HUES64 (cell line): ENCODE results near the gene ANGPT4.

Source experiments
- H3K27ac ChIP-seq: 2 replicates; pipeline ENCODE4 v1.7.0; 2013; ENCODE audit warnings: low read depth, low read length, inconsistent platforms
- H3K27me3 ChIP-seq: 2 replicates; pipeline ENCODE4 v1.6.1; 2013; ENCODE audit warnings: mild to moderate bottlenecking, low read length; ENCODE audit not compliant: insufficient read depth
- H3K36me3 ChIP-seq: 2 replicates; pipeline ENCODE4 v1.6.1; 2013; ENCODE audit warnings: mild to moderate bottlenecking, low read length; ENCODE audit not compliant: insufficient read depth
- H3K4me1 ChIP-seq: 2 replicates; pipeline ENCODE4 v1.6.1; 2013; ENCODE audit warnings: mild to moderate bottlenecking, low read length, moderate library complexity; ENCODE audit not compliant: insufficient read depth
- H3K4me3 ChIP-seq: 2 replicates; pipeline ENCODE4 v1.5.1; 2013; ENCODE audit warnings: mild to moderate bottlenecking, low read length, moderate library complexity
- H3K9ac ChIP-seq: 2 replicates; pipeline ENCODE4 v1.6.1; 2013; ENCODE audit warnings: mild to moderate bottlenecking, low read depth, low read length
- H3K9me3 ChIP-seq: 2 replicates; pipeline ENCODE4 v1.6.1; 2013; ENCODE audit warnings: low read depth, low read length; ENCODE audit not compliant: insufficient read depth
- WGBS: fragments of 150-250, 120-280 bp; methylation state at CpG from one replicate; pipeline ENCODE4 v1.1.7; 2013; ENCODE audit warnings: missing lambda C conversion rate; 5-methylcytosine and 5-hydroxymethylcytosine counted together

Gene ANGPT4

DNA sequence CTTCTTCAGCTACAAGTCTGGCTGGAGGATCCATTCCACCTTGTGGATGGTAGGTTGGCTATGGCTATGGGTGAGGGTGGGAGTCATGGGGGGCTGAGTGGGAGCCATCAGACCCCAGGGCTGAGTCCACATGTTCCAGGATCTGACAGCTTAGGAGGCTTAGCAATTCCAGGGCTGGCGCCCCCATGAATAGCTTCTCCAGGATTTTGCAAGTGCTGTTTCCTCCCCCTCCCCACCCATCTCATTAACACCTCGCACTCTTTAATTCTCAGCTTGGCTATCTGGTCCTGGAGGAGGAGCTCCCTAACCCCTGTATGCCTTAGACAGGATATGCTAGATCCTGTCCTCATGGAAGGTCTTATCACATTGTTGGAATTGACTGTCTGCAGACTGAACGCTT lies 39.0 kb upstream of the ANGPT4 start:
- 64% methylated on average over 3 of the region's 3 CpGs for WGBS
- H3K4me3 ChIP-seq = no peak overlapping the region
- H3K27me3 ChIP-seq = 0 out of 2 replicates have a peak, but pooled peaks cover 3% of the 10 kb centered on the region
- H3K9me3 ChIP-seq = no peaks in the 10 kb centered on the region
- H3K36me3 ChIP-seq = no peaks in the 10 kb centered on the region
- no peak overlapping the region for H3K27ac ChIP-seq
- H3K9ac ChIP-seq = no peak overlapping the region
- H3K4me1 ChIP-seq = no peaks in the 10 kb centered on the region

DNA sequence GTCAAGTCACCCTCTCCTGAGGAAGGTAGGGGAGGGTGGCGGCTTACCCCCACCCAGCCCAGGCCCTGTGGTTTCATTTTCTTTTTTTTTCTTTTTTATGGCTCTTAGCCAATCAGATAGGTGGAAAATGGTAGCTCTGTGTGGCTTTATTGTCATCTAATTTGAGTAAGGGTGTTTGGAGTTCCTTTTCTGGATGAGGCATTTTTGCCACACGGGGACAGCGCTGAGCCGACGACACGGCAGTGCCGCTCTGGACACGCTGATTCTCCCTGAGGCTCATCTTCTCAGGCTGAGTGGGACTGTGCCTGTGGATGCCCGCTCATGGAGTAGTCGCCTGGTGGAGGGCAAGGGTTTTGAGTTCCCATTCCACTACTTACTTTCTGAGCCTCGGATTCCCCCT lies 37.6 kb upstream of the ANGPT4 start:
- WGBS = 44% methylated on average over 8 of the region's 11 CpGs
- no peaks in the 10 kb centered on the region for H3K4me1 ChIP-seq
- H3K9me3 ChIP-seq = no peaks in the 10 kb centered on the region
- no peaks in the 10 kb centered on the region for H3K36me3 ChIP-seq
- 0 out of 2 replicates have a peak, but pooled peaks cover 3% of the 10 kb centered on the region for H3K27me3 ChIP-seq
- no peak overlapping the region for H3K9ac ChIP-seq
- H3K27ac ChIP-seq = no peak overlapping the region
- H3K4me3 ChIP-seq = no peak overlapping the region

- H3K4me1 ChIP-seq = no peaks in the 10 kb centered on the region
- no peaks in the 10 kb centered on the region for H3K36me3 ChIP-seq
- H3K27me3 ChIP-seq = 0 out of 2 replicates have a peak, but pooled peaks cover 3% of the 10 kb centered on the region
- H3K4me3 ChIP-seq = no peak overlapping the region
- H3K27ac ChIP-seq = no peak overlapping the region
- 90% methylated on average over 8 of the region's 8 CpGs for WGBS
- no peak overlapping the region for H3K9ac ChIP-seq
- H3K9me3 ChIP-seq = no peaks in the 10 kb centered on the region
Observed at GRCh38 chr20:952196-952795, 36.2 kb upstream of the ANGPT4 start.

DNA sequence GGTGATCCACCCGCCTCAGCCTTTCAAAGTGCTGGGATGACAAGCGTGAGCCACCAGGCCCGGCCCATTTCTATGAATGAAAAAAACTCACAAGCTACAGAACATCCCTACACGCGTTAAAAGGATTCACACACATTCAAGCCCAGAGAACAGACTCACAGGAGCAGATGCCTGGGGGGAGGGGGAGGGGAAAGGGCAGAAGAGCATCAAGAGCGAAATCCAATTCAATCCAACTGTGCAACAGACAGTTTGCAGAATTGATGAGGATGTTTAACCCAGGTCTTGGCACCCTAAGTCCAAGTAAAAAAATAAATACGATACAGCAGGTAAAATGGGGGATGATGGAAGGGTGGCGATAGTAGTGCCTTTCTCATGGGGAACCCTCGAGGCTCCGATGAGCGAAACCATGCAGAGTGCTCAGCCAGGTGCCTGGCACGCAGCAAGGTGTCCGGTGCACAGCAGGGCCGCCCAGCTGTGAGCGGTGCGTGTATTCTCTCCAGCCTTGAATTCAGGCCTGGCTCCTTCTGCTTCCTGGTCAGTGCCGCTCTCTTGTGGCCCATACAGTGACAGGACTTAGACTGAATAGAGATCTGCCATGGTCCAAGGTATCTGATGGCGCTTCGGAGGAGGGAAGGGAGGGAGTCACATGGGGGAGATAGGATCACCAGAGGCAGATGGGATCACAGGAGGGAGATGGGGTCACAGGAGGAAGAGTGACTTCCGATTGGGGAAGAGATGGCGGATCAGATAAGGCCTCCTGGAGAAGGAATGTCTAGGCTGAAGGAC lies 35.4 kb upstream of the ANGPT4 start:
- WGBS = 86% methylated on average over 20 of the region's 21 CpGs
- Histone ChIP-seq H3K4me3 (no peak overlapping the region), H3K36me3 (no peaks in the 10 kb centered on the region), H3K9ac (no peak overlapping the region), H3K27ac (no peak overlapping the region), H3K4me1 (no peaks in the 10 kb centered on the region), H3K9me3 (no peaks in the 10 kb centered on the region), H3K27me3 (0 out of 2 replicates have a peak, but pooled peaks cover 3% of the 10 kb centered on the region)

DNA sequence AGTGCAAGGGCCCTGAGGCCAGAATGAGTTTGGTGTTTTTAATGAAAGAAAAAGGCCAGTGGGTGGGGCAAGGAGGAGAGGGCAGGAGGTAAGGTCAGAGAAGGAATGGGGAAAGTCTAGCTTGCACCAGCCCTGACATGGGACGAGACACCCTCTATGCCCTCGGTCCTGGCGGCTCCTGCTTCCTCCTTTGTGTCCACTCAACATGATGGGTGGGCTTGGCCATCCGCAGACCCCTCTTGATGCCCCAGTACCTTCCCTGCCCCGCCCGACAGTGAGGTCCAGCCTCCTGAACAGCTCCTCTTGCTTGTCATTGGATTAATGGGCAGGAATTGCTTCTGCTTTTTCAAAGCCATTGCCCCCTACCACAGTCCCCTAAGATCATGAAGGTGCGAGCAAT lies 33.6 kb upstream of the ANGPT4 start:
- 0 out of 2 replicates have a peak, but pooled peaks cover under 1% of the 10 kb centered on the region for H3K27me3 ChIP-seq
- H3K4me3 ChIP-seq = no peak overlapping the region

GRCh38 chr20:946826-947225 lies 30.7 kb upstream of the ANGPT4 start:
- H3K9me3 ChIP-seq = no peaks in the 10 kb centered on the region
- H3K27me3 ChIP-seq = no peaks in the 10 kb centered on the region
- H3K4me3 ChIP-seq = no peak overlapping the region
- no peak overlapping the region for H3K27ac ChIP-seq
- H3K9ac ChIP-seq = no peak overlapping the region
- H3K4me1 ChIP-seq = peaks cover 19% of the 10 kb centered on the region
- 96% methylated on average over 7 of the region's 8 CpGs for WGBS
- no peaks in the 10 kb centered on the region for H3K36me3 ChIP-seq

More for the DNA sequence above, 33.6 kb upstream of the ANGPT4 start:
- Histone ChIP-seq H3K9me3 (no peaks in the 10 kb centered on the region), H3K36me3 (no peaks in the 10 kb centered on the region), H3K4me1 (peaks cover 5% of the 10 kb centered on the region; the same call in 1 of the 2 replicates), H3K9ac (no peak overlapping the region), H3K27ac (no peak overlapping the region)
- WGBS = 92% methylated on average over 7 of the region's 7 CpGs

DNA sequence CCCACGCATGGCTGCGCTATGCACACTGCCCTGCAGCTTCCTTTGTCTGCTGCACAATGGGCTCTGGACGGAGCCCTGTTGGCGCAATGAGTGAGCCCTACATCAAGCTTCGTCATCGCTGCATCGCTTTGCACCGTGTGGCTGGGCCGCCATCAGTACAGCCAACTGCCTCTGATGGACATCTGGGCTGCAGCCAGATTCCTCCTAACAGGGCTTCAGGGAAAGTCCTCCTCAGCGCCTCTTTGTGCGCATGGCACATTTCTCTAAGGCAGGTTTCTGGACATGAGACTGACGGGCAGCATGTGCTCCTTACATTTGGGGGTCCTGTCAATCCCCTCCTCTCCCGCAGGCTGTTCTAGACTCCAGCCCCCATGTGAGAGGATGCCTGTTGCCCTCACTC lies 29.7 kb upstream of the ANGPT4 start:
- no peaks in the 10 kb centered on the region for H3K9me3 ChIP-seq
- H3K27me3 ChIP-seq = no peaks in the 10 kb centered on the region
- WGBS = 96% methylated on average over 13 of the region's 13 CpGs

DNA sequence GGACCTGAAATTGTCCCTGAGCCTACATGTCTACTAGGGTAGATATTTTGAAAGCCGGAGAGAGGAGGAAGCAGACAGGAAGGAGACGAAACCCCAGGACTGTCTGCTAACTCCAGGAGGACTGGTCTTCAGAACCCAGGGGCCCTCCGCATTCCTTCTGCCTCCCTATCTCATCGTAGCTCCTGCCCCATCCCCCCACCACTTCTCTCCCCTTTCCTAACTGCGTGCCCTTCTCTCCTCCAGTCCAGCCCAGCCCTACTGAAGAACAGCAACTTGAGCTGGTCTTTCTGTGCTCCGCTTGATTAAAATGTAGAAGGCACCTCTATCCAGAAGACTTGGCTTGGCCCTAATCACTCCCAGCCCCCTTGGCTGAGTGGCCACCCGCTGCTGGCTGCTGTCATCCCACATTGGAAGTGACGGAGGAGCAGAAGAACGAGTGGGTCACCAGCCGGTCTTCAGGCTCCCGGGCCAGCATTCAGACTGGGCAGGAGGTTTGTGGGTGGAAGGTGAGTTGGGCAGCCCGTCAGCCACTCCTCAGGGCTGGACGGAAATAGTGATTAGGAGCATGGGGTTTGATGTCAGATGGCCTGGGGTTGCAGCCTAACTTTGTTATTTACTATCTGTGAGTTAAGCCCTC lies 28.8 kb upstream of the ANGPT4 start:
- H3K9me3 ChIP-seq = no peaks in the 10 kb centered on the region
- WGBS = 75% methylated on average over 13 of the region's 13 CpGs
- no peak overlapping the region for H3K9ac ChIP-seq
- H3K36me3 ChIP-seq = no peaks in the 10 kb centered on the region
- H3K27me3 ChIP-seq = no peaks in the 10 kb centered on the region
- H3K27ac ChIP-seq = peak overlapping the region; percentile 59; the same call in 1 of the 2 replicates
- H3K4me1 ChIP-seq = peaks cover 19% of the 10 kb centered on the region
- H3K4me3 ChIP-seq = peak overlapping the region; percentile 13; the same call in 1 of the 2 replicates

More for the DNA sequence above, 29.7 kb upstream of the ANGPT4 start:
- no peak overlapping the region for H3K27ac ChIP-seq
- H3K9ac ChIP-seq = no peak overlapping the region
- no peaks in the 10 kb centered on the region for H3K36me3 ChIP-seq
- no peak overlapping the region for H3K4me3 ChIP-seq
- peaks cover 19% of the 10 kb centered on the region for H3K4me1 ChIP-seq

GRCh38 chr20:944148-944547 lies 28.0 kb upstream of the ANGPT4 start:
- peaks cover 19% of the 10 kb centered on the region for H3K4me1 ChIP-seq
- no peaks in the 10 kb centered on the region for H3K27me3 ChIP-seq
- WGBS = 76% methylated on average over 9 of the region's 9 CpGs

DNA sequence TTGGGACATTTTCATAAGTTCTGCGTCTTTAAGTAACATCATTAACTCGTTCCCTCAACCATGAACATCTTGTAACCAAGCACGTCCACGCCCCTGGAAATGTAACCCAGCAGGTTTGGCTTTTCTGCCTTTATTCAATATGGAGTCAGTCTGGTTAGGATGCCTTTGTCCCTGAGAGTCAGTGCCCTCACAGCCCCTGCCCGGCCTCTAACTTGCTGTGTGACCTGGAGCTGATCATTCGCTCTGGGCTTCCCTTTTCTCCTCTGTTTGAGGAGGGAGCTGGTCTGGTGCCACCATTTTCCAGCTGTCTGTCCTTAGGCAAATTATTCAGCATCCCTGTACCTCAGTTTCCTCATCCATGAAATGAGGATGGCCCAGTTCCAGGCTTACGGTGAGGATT lies 26.5 kb upstream of the ANGPT4 start:
- no peaks in the 10 kb centered on the region for H3K9me3 ChIP-seq
- WGBS = 90% methylated on average over 7 of the region's 7 CpGs
- peaks cover 19% of the 10 kb centered on the region for H3K4me1 ChIP-seq
- no peak overlapping the region for H3K9ac ChIP-seq
- H3K4me3 ChIP-seq = no peak overlapping the region
- no peak overlapping the region for H3K27ac ChIP-seq
- H3K36me3 ChIP-seq = no peaks in the 10 kb centered on the region
- H3K27me3 ChIP-seq = no peaks in the 10 kb centered on the region

More at GRCh38 chr20:944148-944547, 28.0 kb upstream of the ANGPT4 start:
- peak overlapping the region; percentile 13 for H3K4me3 ChIP-seq
- no peaks in the 10 kb centered on the region for H3K9me3 ChIP-seq
- H3K9ac ChIP-seq = no peak overlapping the region
- H3K27ac ChIP-seq = peak overlapping the region; percentile 59; the same call in 1 of the 2 replicates
- H3K36me3 ChIP-seq = no peaks in the 10 kb centered on the region

- Histone ChIP-seq H3K36me3 (no peaks in the 10 kb centered on the region), H3K4me1 (peaks cover 19% of the 10 kb centered on the region)
- WGBS = 91% methylated on average over 5 of the region's 5 CpGs
Observed at GRCh38 chr20:940926-941325, 24.8 kb upstream of the ANGPT4 start.

More at GRCh38 chr20:940926-941325, 24.8 kb upstream of the ANGPT4 start:
- H3K27me3 ChIP-seq = no peaks in the 10 kb centered on the region
- H3K9me3 ChIP-seq = no peaks in the 10 kb centered on the region
- no peak overlapping the region for H3K4me3 ChIP-seq
- no peak overlapping the region for H3K9ac ChIP-seq
- H3K27ac ChIP-seq = no peak overlapping the region
